BJ (cell line): ENCODE data around the gene ACADSB. TPM values are rescaled to one million over a fixed set of nuclear protein-coding genes. Genes with fewer than 3 reads are reported as not detected.

Experiments used
- CTCF ChIA-PET: fragments of 350-600 bp; formaldehyde crosslinking; extraction: SDS; loops from one replicate; lab custom pipeline; 2021; ENCODE audit warnings: antibody characterized with exemption, inconsistent platforms; lab: Yijun Ruan, JAX
- POLR2A ChIA-PET: fragments of 300-600 bp; sonication (Branson Sonifier 250); formaldehyde crosslinking; extraction: SDS; loops from one replicate; lab custom pipeline; 2021; ENCODE audit warnings: antibody characterized with exemption; lab: Charles Lee
- DNase-seq: peaks from one replicate; pipeline ENCODE4 v3.0.0-alpha.2; 2011; ENCODE audit warnings: low read depth
- H3K27me3 ChIP-seq: 2 replicates; pipeline ENCODE4 v1.6.0; 2011; ENCODE audit warnings: low read length; ENCODE audit not compliant: control insufficient read depth, insufficient read depth
- H3K36me3 ChIP-seq: 2 replicates; pipeline ENCODE4 v1.5.1; 2011; ENCODE audit warnings: low read length; ENCODE audit not compliant: control insufficient read depth, insufficient read depth
- H3K4me3 ChIP-seq: 2 replicates; pipeline ENCODE4 v1.5.1; 2011; ENCODE audit warnings: low read depth, mild to moderate bottlenecking, control low read depth, low read length
- CTCF ChIP-seq: IDR thresholded peaks from 2 replicates; pipeline ENCODE4 v1.5.1; 2011; ENCODE audit warnings: low read depth, mild to moderate bottlenecking, control low read depth, inconsistent platforms, low read length, moderate library complexity; ENCODE audit not compliant: insufficient read depth
- polyA plus RNA-seq: library from polyadenylated mRNA; depleted of rRNA; stranded (reverse); fragments of >200 nt; gene quantifications from 2 replicates; pipeline ENCODE4 v1.2.3, GENCODE V29; 2011; rRNA removed

ACADSB gene
- polyA plus RNA-seq, 1 experiment: 5.2 TPM

GRCh38 chr10:123103944-123104343, 95.1 kb downstream of the ACADSB start:
- no peaks in the 10 kb centered on the region for H3K27me3 ChIP-seq
- DNase-seq: no peak
- no peak for TF ChIP-seq CTCF
- no peak overlapping the region for H3K4me3 ChIP-seq
- POLR2A ChIA-PET: no interaction called here
- H3K36me3 ChIP-seq: no peaks in the 10 kb centered on the region
- CTCF ChIA-PET: no interaction called here

Other genes starting within 250 kb of the ACADSB start
- gene CUZD1, start 163.1 kb upstream of the ACADSB start, polyA plus RNA-seq: 0.64 and 0.85 TPM in 2 replicates
- 2.8 and 4.0 TPM in 2 replicates for gene FAM24B, start 129.4 kb upstream of the ACADSB start, polyA plus RNA-seq
- gene FAM24A, start 98.4 kb upstream of the ACADSB start, polyA plus RNA-seq: not detected in 2 replicates
- 2.0 and 4.4 TPM in 2 replicates for gene C10orf88, start 54.8 kb upstream of the ACADSB start, polyA plus RNA-seq
- gene PSTK, start 28.6 kb upstream of the ACADSB start, polyA plus RNA-seq: 3.0 and 5.5 TPM in 2 replicates
- gene IKZF5, start 211 bp upstream of the ACADSB start, polyA plus RNA-seq: 4.9 and 6.6 TPM in 2 replicates
- not detected in 2 replicates for gene HMX3, start 127.0 kb downstream of the ACADSB start, polyA plus RNA-seq
- not detected in 2 replicates for gene HMX2, start 139.1 kb downstream of the ACADSB start, polyA plus RNA-seq
- gene BUB3, start 145.4 kb downstream of the ACADSB start, polyA plus RNA-seq: 193 TPM in 2 replicates